MM.1S (cell line): ENCODE data around the gene LSAMP.

Source experiments
- DNase-seq: peaks from one replicate; pipeline ENCODE4 v3.0.0-alpha.2; 2015
- H2AFZ ChIP-seq: fragments of 300-600 bp; sonication (generic); 2 replicates; pipeline ENCODE4 v1.6.0; 2016; ENCODE audit warnings: antibody characterized with exemption, low read length
- H3F3A ChIP-seq: fragments of 300-600 bp; sonication (generic); 2 replicates; pipeline ENCODE4 v1.6.1; 2016; ENCODE audit warnings: mild to moderate bottlenecking, antibody characterized with exemption, low read length, moderate library complexity, mixed read lengths; ENCODE audit not compliant: insufficient read depth
- H3K27ac ChIP-seq: fragments of 300-600 bp; sonication (generic); 2 replicates; pipeline ENCODE4 v1.5.1; 2016; ENCODE audit warnings: mild to moderate bottlenecking, low read length
- H3K27me3 ChIP-seq: fragments of 300-600 bp; sonication (generic); replicated peaks from 2 replicates; pipeline ENCODE4 v1.6.0; 2016; ENCODE audit warnings: low read length; ENCODE audit not compliant: insufficient read depth
- H3K36me3 ChIP-seq: fragments of 300-600 bp; sonication (generic); replicated peaks from 2 replicates; pipeline ENCODE4 v1.6.1; 2016; ENCODE audit warnings: mild to moderate bottlenecking, low read length, mixed read lengths; ENCODE audit not compliant: insufficient read depth
- H3K4me1 ChIP-seq: fragments of 300-600 bp; sonication (generic); 2 replicates; pipeline ENCODE4 v1.6.1; 2016; ENCODE audit warnings: low read length, mixed read lengths
- H3K4me2 ChIP-seq: fragments of 300-600 bp; sonication (generic); 2 replicates; pipeline ENCODE4 v1.6.0; 2016; ENCODE audit warnings: low read depth, low read length
- H3K4me3 ChIP-seq: fragments of 300-600 bp; sonication (generic); 2 replicates; pipeline ENCODE4 v1.5.1; 2016; ENCODE audit warnings: low read length, mixed read lengths
- H3K79me2 ChIP-seq: fragments of 300-600 bp; sonication (generic); 2 replicates; pipeline ENCODE4 v1.6.1; 2016; ENCODE audit warnings: mixed run types, low read length, mixed read lengths
- H3K9ac ChIP-seq: fragments of 300-600 bp; sonication (generic); 2 replicates; pipeline ENCODE4 v1.6.1; 2016; ENCODE audit warnings: low read length, mixed read lengths
- H3K9me2 ChIP-seq: fragments of 300-600 bp; sonication (generic); replicated peaks from 2 replicates; pipeline ENCODE4 v1.6.1; 2016; ENCODE audit warnings: mild to moderate bottlenecking, low read length, mixed read lengths; ENCODE audit not compliant: insufficient read depth
- H3K9me3 ChIP-seq: fragments of 300-600 bp; sonication (generic); replicated peaks from 2 replicates; pipeline ENCODE4 v1.6.1; 2016; ENCODE audit warnings: mild to moderate bottlenecking, low read length, mixed read lengths; ENCODE audit not compliant: insufficient read depth
- H4K20me1 ChIP-seq: fragments of 300-600 bp; sonication (generic); 2 replicates; pipeline ENCODE4 v1.6.1; 2016; ENCODE audit warnings: mild to moderate bottlenecking, low read length, moderate library complexity, mixed read lengths; ENCODE audit not compliant: insufficient read depth
- EZH2 ChIP-seq: fragments of 300-600 bp; sonication (generic); optimal IDR thresholded peaks from 2 replicates; pipeline ENCODE3; 2017; ENCODE audit warnings: low read depth, mild to moderate bottlenecking, antibody characterized with exemption, low read length, mixed read lengths
- EZH2phosphoT487 ChIP-seq: fragments of 300-600 bp; sonication (generic); IDR thresholded peaks from 2 replicates; pipeline ENCODE4 v1.6.1; 2018; ENCODE audit warnings: antibody characterized with exemption, low read length
- TF ChIP-seq, protein P1 (sequence below): fragments of 300-600 bp; sonication (generic); IDR thresholded peaks from 2 replicates; pipeline ENCODE4 v1.5.1; 2016; ENCODE audit warnings: antibody characterized with exemption, low read length, mixed read lengths

Gene LSAMP

DNA sequence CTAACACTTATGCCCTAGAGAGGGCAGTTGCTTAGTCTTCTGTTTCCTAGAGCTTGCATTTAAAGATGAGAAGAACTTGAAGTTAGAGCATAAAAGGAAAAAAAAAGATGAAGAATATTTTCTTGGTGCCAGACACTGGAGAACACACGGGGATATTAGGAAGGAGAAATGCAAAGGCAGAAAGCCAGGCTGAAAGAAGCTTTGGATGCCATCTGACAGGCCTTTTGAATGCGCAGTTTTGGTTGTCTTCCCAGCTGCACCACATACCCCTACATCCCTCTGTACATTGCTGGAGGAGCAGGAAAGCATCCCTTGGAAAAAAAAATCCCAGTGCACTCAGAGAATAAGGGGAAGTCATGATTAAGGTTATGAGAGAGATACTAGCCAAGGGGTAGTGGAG, 443.1 kb downstream of the LSAMP start:
- TF ChIP-seq, protein P1, sequence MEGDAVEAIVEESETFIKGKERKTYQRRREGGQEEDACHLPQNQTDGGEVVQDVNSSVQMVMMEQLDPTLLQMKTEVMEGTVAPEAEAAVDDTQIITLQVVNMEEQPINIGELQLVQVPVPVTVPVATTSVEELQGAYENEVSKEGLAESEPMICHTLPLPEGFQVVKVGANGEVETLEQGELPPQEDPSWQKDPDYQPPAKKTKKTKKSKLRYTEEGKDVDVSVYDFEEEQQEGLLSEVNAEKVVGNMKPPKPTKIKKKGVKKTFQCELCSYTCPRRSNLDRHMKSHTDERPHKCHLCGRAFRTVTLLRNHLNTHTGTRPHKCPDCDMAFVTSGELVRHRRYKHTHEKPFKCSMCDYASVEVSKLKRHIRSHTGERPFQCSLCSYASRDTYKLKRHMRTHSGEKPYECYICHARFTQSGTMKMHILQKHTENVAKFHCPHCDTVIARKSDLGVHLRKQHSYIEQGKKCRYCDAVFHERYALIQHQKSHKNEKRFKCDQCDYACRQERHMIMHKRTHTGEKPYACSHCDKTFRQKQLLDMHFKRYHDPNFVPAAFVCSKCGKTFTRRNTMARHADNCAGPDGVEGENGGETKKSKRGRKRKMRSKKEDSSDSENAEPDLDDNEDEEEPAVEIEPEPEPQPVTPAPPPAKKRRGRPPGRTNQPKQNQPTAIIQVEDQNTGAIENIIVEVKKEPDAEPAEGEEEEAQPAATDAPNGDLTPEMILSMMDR = no peak
- TF ChIP-seq EZH2 = no peak
- TF ChIP-seq EZH2phosphoT487 = no peak
- H3K79me2 ChIP-seq = no peaks in the 10 kb centered on the region
- no peaks in the 10 kb centered on the region for H3K9me2 ChIP-seq
- no peaks in the 10 kb centered on the region for H3F3A ChIP-seq
- no peak for DNase-seq
- no peak overlapping the region for H3K4me2 ChIP-seq
- H4K20me1 ChIP-seq = no peaks in the 10 kb centered on the region
- H2AFZ ChIP-seq = no peak overlapping the region
- H3K27me3 ChIP-seq = no peaks in the 10 kb centered on the region
- no peak overlapping the region for H3K4me3 ChIP-seq
- no peak overlapping the region for H3K27ac ChIP-seq
- H3K9me3 ChIP-seq = no peaks in the 10 kb centered on the region
- no peaks in the 10 kb centered on the region for H3K4me1 ChIP-seq
- no peak overlapping the region for H3K9ac ChIP-seq
- no peaks in the 10 kb centered on the region for H3K36me3 ChIP-seq

DNA sequence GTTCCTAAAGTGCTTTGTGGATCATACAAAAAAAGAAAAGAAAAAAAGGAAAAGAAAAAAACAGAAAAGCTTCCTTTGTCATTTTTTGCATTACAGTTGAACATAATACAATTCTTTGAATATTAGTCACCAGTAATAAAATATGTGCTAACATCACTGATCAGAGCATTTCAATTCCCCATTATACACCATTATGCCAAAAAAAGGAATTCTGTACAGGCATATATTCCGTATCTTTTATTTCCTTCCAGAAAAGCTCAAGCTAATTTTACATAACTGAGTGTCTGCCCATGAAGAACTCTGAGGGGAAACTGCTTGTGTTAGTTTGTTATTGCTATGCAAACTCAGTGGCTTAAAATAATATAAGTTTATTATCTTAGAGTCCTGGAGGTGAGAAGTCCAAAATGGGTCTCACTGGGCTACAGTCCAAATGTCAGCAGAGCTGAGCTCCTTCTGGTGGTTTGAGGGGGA, 444.1 kb downstream of the LSAMP start:
- Histone ChIP-seq H3K4me2 (no peak overlapping the region), H2AFZ (no peak overlapping the region), H3K9ac (no peak overlapping the region), H3K4me1 (no peaks in the 10 kb centered on the region), H3F3A (no peaks in the 10 kb centered on the region), H3K27ac (no peak overlapping the region), H3K27me3 (no peaks in the 10 kb centered on the region), H3K9me3 (no peaks in the 10 kb centered on the region), H3K4me3 (no peak overlapping the region), H4K20me1 (no peaks in the 10 kb centered on the region), H3K36me3 (no peaks in the 10 kb centered on the region), H3K9me2 (no peaks in the 10 kb centered on the region), H3K79me2 (no peaks in the 10 kb centered on the region)
- no peak for DNase-seq
- TF ChIP-seq, protein P1 = no peak
- no peak for TF ChIP-seq EZH2
- no peak for TF ChIP-seq EZH2phosphoT487

DNA sequence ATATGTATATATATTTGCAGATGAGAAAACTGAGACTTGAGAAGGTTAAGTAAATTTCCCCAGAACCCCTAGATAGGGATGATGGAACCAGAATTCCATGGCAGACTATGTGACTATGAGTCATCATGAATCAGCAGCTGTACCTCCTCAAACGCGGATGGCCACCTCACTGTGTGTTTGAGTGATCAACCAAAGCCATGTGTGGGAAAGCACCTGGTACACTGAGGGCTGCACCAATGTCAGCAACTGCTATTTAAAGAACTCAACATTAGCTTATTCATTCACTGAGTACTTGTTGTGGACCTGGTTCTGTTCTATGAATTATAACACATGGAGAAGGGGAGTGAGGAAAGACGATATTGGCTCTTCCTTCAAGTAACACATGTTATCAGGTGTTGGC, 445.0 kb downstream of the LSAMP start:
- no peaks in the 10 kb centered on the region for H3K79me2 ChIP-seq
- TF ChIP-seq, protein P1 = no peak
- H3K27ac ChIP-seq = no peak overlapping the region
- DNase-seq = peak; percentile 12
- no peak overlapping the region for H2AFZ ChIP-seq
- no peaks in the 10 kb centered on the region for H3K4me1 ChIP-seq
- H3K4me2 ChIP-seq = no peak overlapping the region
- H3K9me2 ChIP-seq = no peaks in the 10 kb centered on the region
- no peak overlapping the region for H3K4me3 ChIP-seq
- no peaks in the 10 kb centered on the region for H3K9me3 ChIP-seq
- H3F3A ChIP-seq = no peaks in the 10 kb centered on the region
- H3K9ac ChIP-seq = no peak overlapping the region
- H4K20me1 ChIP-seq = no peaks in the 10 kb centered on the region
- no peaks in the 10 kb centered on the region for H3K36me3 ChIP-seq
- no peaks in the 10 kb centered on the region for H3K27me3 ChIP-seq

DNA sequence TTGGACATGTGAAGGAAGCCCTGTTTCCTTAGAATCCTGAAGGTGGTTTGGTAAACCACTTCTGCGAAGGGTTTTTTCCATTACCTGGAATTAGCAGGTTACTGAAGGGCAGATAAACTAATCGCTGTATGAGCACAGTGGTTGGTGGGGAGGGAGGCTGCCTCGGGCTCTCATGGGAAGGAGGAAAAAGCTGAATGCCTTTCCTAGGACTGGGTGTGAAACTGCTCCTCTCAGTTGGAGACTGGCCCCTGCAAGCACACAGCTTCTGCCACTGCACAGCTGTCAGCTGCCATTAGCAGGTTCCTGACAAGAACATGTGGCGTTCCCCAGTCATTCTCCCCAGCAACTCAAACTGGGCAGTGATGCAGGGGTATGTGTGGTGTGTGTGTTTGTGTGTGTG, 445.7 kb downstream of the LSAMP start:
- Histone ChIP-seq H3K4me1 (no peaks in the 10 kb centered on the region), H2AFZ (no peak overlapping the region), H3K4me3 (no peak overlapping the region), H3K9ac (no peak overlapping the region), H4K20me1 (no peaks in the 10 kb centered on the region), H3K4me2 (no peak overlapping the region), H3K79me2 (no peaks in the 10 kb centered on the region), H3K9me2 (no peaks in the 10 kb centered on the region), H3F3A (no peaks in the 10 kb centered on the region), H3K27me3 (no peaks in the 10 kb centered on the region), H3K36me3 (no peaks in the 10 kb centered on the region), H3K27ac (no peak overlapping the region), H3K9me3 (no peaks in the 10 kb centered on the region)
- TF ChIP-seq EZH2phosphoT487 (no peak), EZH2 (no peak)
- TF ChIP-seq, protein P1 = no peak
- DNase-seq = no peak
